NB4 (cell line): ENCODE measurements around the gene MAP3K7.

Experiments used
- MYC ChIP-seq: IDR thresholded peaks from 2 replicates; pipeline ENCODE4 v1.6.1; 2011; ENCODE audit warnings: low read depth, low read length
- TF ChIP-seq, protein P1 (sequence below): IDR thresholded peaks from one replicate; pipeline ENCODE4 v1.5.1; 2012; ENCODE audit warnings: low read depth, low read length

DNA sequence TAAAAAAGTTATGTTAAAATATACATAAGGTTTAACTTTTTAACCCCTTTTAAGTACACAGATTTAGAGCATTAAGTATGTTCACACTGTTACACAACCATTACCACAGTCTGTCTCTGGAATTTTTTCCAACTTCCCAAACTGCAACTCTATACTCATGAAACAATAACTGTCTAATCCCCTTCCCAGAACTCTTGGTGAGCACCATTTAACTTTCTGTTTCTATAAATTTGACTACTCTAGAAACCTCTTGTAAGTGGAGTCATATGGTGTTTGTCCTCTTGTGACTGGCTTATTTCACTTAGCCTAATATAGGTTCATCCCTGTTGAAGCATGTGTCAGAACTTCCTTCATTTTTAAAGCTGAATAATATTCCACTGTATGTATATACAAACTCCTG, 98.1 kb downstream of the MAP3K7 start:
- TF ChIP-seq, protein P1, sequence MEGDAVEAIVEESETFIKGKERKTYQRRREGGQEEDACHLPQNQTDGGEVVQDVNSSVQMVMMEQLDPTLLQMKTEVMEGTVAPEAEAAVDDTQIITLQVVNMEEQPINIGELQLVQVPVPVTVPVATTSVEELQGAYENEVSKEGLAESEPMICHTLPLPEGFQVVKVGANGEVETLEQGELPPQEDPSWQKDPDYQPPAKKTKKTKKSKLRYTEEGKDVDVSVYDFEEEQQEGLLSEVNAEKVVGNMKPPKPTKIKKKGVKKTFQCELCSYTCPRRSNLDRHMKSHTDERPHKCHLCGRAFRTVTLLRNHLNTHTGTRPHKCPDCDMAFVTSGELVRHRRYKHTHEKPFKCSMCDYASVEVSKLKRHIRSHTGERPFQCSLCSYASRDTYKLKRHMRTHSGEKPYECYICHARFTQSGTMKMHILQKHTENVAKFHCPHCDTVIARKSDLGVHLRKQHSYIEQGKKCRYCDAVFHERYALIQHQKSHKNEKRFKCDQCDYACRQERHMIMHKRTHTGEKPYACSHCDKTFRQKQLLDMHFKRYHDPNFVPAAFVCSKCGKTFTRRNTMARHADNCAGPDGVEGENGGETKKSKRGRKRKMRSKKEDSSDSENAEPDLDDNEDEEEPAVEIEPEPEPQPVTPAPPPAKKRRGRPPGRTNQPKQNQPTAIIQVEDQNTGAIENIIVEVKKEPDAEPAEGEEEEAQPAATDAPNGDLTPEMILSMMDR: no peak
- no peak for TF ChIP-seq MYC
